Measurements from ENCODE around the gene PDZK1. TPM values are rescaled to one million over a fixed set of nuclear protein-coding genes. Genes with fewer than 3 reads are reported as not detected.

PDZK1 gene
- 0.29 and 0.33 TPM in 2 replicates for total RNA-seq

GRCh38 chr1:145707183-145707867 lies at the start of gene PDZK1:
Gene PDZK1 (minus strand): TSS chr1:145707368. CDS start chr1:145688021, 19,347 bp downstream.

GRCh38 chr1:145719230-145720079 lies 12.3 kb upstream of the PDZK1 start, which contains the start of gene CD160:
Gene CD160 (plus strand): TSS chr1:145719499. CDS start chr1:145728328, 8,829 bp downstream.

Other genes starting within 250 kb of the PDZK1 start
- gene GPR89A, start 99.4 kb downstream of the PDZK1 start, total RNA-seq = 23.5 and 25.8 TPM in 2 replicates
- gene CD160, start 12.1 kb upstream of the PDZK1 start, total RNA-seq = not detected in 2 replicates
- 18.0 and 20.3 TPM in 2 replicates for gene RNF115, start 116.7 kb upstream of the PDZK1 start, total RNA-seq
- gene POLR3C, start 116.8 kb upstream of the PDZK1 start, total RNA-seq = 48.3 and 56.2 TPM in 2 replicates
- 2.6 and 3.7 TPM in 2 replicates for gene NUDT17, start 138.3 kb upstream of the PDZK1 start, total RNA-seq
- gene PIAS3, start 151.7 kb upstream of the PDZK1 start, total RNA-seq = 18.3 and 19.6 TPM in 2 replicates
- gene ANKRD35, start 178.5 kb upstream of the PDZK1 start, total RNA-seq = under 0.01 and 0.10 TPM in 2 replicates
- gene ITGA10, start 202.7 kb upstream of the PDZK1 start, total RNA-seq = 40.2 and 51.3 TPM in 2 replicates
- gene PEX11B, start 211.3 kb upstream of the PDZK1 start, total RNA-seq = 22.5 and 28.1 TPM in 2 replicates
- 92.4 and 142 TPM in 2 replicates for gene RBM8A, start 220.1 kb upstream of the PDZK1 start, total RNA-seq

Data from vein endothelial cell (primary cell).